GM23338 (cell line): ENCODE results near the gene RPN2. TPM values are rescaled to one million over a fixed set of nuclear protein-coding genes. Genes with fewer than 3 reads are reported as not detected.

Experiments used
- ETS1 ChIP-seq: IDR thresholded peaks from 2 replicates; pipeline ENCODE4 v1.6.1; 2016; ENCODE audit warnings: antibody characterized with exemption
- EZH2 ChIP-seq: fragments of 200-600 bp; sonication (generic); IDR thresholded peaks from one replicate; pipeline ENCODE4 v1.8.0; 2017; ENCODE audit warnings: antibody characterized with exemption, mild to moderate bottlenecking, low read depth; ENCODE audit not compliant: unreplicated experiment
- JUNB ChIP-seq: IDR thresholded peaks from one replicate; pipeline ENCODE4 v1.6.1; 2016; ENCODE audit warnings: antibody characterized with exemption; ENCODE audit not compliant: unreplicated experiment
- NANOG ChIP-seq: IDR thresholded peaks from 2 replicates; pipeline ENCODE4 v1.6.1; 2016; ENCODE audit warnings: antibody characterized with exemption, borderline replicate concordance
- POLR2AphosphoS5 ChIP-seq: IDR thresholded peaks from 2 replicates; pipeline ENCODE4 v1.6.1; 2016; ENCODE audit warnings: antibody characterized with exemption, low read depth
- ZNF331 ChIP-seq: fragments of 250-450 bp; sonication (Bioruptor Pico); IDR thresholded peaks from 2 replicates; pipeline ENCODE4 v1.5.0; 2020; ENCODE audit warnings: low read depth, mild to moderate bottlenecking, moderate library complexity
- polyA plus RNA-seq: library from polyadenylated mRNA; unstranded; fragments of >200 nt; fragmentation: Nextera tagmentation; extraction: Ambion mirVana; gene quantifications from 2 replicates; pipeline ENCODE4 v1.2.1, GENCODE V29; 2016
- total RNA-seq: library from RNA; depleted of rRNA; stranded (reverse); fragments of >200 nt; shearing (Covaris generic); gene quantifications from 2 replicates; pipeline ENCODE4 v1.2.3, GENCODE V29; 2014
- TF ChIP-seq, protein P1 (sequence below): fragments of 250-450 bp; sonication (Bioruptor Pico); IDR thresholded peaks from 2 replicates; pipeline ENCODE4 v1.5.0; 2020; ENCODE audit warnings: mild to moderate bottlenecking, moderate library complexity
- TF ChIP-seq, protein P2 (sequence below), 2 experiments: fragments of 200-600 bp in 1 of 2; sonication (generic) in 1 of 2; conservative IDR thresholded peaks; 2 replicates each; pipeline versions ENCODE4 v1.5.1 to v1.6.1; 2016 to 2017; ENCODE audit warnings: antibody characterized with exemption in 2 of 2, low read depth in 2 of 2, mild to moderate bottlenecking in 2 of 2, moderate library complexity in 1 of 2
- TF ChIP-seq, protein P3 (sequence below): IDR thresholded peaks from one replicate; pipeline ENCODE4 v1.6.1; 2018; ENCODE audit warnings: antibody characterized with exemption; ENCODE audit not compliant: unreplicated experiment

RPN2 gene
- total and polyA plus RNA-seq, 2 experiments from 2014 or later, result 244 to 302 TPM

GRCh38 chr20:37285664-37286374 is 106.7 kb downstream of the RPN2 start (continued):
- TF ChIP-seq, protein P1, sequence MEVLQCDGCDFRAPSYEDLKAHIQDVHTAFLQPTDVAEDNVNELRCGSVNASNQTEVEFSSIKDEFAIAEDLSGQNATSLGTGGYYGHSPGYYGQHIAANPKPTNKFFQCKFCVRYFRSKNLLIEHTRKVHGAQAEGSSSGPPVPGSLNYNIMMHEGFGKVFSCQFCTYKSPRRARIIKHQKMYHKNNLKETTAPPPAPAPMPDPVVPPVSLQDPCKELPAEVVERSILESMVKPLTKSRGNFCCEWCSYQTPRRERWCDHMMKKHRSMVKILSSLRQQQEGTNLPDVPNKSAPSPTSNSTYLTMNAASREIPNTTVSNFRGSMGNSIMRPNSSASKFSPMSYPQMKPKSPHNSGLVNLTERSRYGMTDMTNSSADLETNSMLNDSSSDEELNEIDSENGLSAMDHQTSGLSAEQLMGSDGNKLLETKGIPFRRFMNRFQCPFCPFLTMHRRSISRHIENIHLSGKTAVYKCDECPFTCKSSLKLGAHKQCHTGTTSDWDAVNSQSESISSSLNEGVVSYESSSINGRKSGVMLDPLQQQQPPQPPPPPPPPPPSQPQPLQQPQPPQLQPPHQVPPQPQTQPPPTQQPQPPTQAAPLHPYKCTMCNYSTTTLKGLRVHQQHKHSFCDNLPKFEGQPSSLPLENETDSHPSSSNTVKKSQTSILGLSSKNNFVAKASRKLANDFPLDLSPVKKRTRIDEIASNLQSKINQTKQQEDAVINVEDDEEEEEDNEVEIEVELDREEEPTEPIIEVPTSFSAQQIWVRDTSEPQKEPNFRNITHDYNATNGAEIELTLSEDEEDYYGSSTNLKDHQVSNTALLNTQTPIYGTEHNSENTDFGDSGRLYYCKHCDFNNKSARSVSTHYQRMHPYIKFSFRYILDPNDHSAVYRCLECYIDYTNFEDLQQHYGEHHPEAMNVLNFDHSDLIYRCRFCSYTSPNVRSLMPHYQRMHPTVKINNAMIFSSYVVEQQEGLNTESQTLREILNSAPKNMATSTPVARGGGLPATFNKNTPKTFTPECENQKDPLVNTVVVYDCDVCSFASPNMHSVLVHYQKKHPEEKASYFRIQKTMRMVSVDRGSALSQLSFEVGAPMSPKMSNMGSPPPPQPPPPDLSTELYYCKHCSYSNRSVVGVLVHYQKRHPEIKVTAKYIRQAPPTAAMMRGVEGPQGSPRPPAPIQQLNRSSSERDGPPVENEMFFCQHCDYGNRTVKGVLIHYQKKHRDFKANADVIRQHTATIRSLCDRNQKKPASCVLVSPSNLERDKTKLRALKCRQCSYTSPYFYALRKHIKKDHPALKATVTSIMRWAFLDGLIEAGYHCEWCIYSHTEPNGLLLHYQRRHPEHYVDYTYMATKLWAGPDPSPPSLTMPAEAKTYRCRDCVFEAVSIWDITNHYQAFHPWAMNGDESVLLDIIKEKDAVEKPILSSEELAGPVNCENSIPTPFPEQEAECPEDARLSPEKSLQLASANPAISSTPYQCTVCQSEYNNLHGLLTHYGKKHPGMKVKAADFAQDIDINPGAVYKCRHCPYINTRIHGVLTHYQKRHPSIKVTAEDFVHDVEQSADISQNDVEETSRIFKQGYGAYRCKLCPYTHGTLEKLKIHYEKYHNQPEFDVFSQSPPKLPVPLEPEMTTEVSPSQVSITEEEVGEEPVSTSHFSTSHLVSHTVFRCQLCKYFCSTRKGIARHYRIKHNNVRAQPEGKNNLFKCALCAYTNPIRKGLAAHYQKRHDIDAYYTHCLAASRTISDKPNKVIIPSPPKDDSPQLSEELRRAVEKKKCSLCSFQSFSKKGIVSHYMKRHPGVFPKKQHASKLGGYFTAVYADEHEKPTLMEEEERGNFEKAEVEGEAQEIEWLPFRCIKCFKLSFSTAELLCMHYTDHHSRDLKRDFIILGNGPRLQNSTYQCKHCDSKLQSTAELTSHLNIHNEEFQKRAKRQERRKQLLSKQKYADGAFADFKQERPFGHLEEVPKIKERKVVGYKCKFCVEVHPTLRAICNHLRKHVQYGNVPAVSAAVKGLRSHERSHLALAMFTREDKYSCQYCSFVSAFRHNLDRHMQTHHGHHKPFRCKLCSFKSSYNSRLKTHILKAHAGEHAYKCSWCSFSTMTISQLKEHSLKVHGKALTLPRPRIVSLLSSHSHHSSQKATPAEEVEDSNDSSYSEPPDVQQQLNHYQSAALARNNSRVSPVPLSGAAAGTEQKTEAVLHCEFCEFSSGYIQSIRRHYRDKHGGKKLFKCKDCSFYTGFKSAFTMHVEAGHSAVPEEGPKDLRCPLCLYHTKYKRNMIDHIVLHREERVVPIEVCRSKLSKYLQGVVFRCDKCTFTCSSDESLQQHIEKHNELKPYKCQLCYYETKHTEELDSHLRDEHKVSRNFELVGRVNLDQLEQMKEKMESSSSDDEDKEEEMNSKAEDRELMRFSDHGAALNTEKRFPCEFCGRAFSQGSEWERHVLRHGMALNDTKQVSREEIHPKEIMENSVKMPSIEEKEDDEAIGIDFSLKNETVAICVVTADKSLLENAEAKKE (CRISPR knock-in tag), result no peak
- TF ChIP-seq, protein P2, sequence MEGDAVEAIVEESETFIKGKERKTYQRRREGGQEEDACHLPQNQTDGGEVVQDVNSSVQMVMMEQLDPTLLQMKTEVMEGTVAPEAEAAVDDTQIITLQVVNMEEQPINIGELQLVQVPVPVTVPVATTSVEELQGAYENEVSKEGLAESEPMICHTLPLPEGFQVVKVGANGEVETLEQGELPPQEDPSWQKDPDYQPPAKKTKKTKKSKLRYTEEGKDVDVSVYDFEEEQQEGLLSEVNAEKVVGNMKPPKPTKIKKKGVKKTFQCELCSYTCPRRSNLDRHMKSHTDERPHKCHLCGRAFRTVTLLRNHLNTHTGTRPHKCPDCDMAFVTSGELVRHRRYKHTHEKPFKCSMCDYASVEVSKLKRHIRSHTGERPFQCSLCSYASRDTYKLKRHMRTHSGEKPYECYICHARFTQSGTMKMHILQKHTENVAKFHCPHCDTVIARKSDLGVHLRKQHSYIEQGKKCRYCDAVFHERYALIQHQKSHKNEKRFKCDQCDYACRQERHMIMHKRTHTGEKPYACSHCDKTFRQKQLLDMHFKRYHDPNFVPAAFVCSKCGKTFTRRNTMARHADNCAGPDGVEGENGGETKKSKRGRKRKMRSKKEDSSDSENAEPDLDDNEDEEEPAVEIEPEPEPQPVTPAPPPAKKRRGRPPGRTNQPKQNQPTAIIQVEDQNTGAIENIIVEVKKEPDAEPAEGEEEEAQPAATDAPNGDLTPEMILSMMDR (conservative IDR thresholded peaks at IDR 0.05; ENCODE audit: low read depth in 2 of 2), result no peak
- TF ChIP-seq POLR2AphosphoS5 (no peak), JUNB (no peak), ETS1 (no peak), ZNF331 (no peak), NANOG (no peak), EZH2 (no peak)
- TF ChIP-seq, protein P3, sequence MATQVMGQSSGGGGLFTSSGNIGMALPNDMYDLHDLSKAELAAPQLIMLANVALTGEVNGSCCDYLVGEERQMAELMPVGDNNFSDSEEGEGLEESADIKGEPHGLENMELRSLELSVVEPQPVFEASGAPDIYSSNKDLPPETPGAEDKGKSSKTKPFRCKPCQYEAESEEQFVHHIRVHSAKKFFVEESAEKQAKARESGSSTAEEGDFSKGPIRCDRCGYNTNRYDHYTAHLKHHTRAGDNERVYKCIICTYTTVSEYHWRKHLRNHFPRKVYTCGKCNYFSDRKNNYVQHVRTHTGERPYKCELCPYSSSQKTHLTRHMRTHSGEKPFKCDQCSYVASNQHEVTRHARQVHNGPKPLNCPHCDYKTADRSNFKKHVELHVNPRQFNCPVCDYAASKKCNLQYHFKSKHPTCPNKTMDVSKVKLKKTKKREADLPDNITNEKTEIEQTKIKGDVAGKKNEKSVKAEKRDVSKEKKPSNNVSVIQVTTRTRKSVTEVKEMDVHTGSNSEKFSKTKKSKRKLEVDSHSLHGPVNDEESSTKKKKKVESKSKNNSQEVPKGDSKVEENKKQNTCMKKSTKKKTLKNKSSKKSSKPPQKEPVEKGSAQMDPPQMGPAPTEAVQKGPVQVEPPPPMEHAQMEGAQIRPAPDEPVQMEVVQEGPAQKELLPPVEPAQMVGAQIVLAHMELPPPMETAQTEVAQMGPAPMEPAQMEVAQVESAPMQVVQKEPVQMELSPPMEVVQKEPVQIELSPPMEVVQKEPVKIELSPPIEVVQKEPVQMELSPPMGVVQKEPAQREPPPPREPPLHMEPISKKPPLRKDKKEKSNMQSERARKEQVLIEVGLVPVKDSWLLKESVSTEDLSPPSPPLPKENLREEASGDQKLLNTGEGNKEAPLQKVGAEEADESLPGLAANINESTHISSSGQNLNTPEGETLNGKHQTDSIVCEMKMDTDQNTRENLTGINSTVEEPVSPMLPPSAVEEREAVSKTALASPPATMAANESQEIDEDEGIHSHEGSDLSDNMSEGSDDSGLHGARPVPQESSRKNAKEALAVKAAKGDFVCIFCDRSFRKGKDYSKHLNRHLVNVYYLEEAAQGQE, result no peak
